IMR-90 (cell line): ENCODE data around the gene MBOAT1. TPM values are rescaled to one million over a fixed set of nuclear protein-coding genes. Genes with fewer than 3 reads are reported as not detected.

Experiments
- ATAC-seq: fragments of 200-7000 bp; cut with Tn5 transposase; 2 replicates; pipeline ENCODE4 v1.9.1; 2020; ENCODE audit warnings: low read depth, mild to moderate bottlenecking, moderate library complexity
- BruUV-seq: library from RNA; stranded (reverse); fragments of 400-500 nt; replicated peaks from 2 replicates; lab custom pipeline; 2021; lab: Mats Ljungman, UMichigan
- CTCF ChIA-PET: fragments of 300-600 bp; formaldehyde crosslinking; extraction: SDS; loops from one replicate; lab custom pipeline; 2021; ENCODE audit warnings: antibody characterized with exemption; lab: Yijun Ruan, JAX
- POLR2A ChIA-PET: fragments of 300-600 bp; sonication (Branson Sonifier 250); formaldehyde crosslinking; loops from one replicate; lab custom pipeline; 2022; ENCODE audit warnings: antibody characterized with exemption; ENCODE audit not compliant: unreplicated experiment; lab: Charles Lee
- DNase-seq: peaks from one replicate; pipeline ENCODE4 v3.0.0; 2013
- H2AFZ ChIP-seq: replicated peaks from 2 replicates; pipeline ENCODE3; 2013; ENCODE audit warnings: low read length, mild to moderate bottlenecking; ENCODE audit not compliant: poor library complexity
- H2AK5ac ChIP-seq: 2 replicates; pipeline ENCODE4 v1.6.1; 2013; ENCODE audit warnings: low read depth, low read length, inconsistent platforms
- H2AK9ac ChIP-seq: replicated peaks from 2 replicates; pipeline ENCODE3; 2013; ENCODE audit warnings: mild to moderate bottlenecking, low read depth, low read length, moderate library complexity; ENCODE audit not compliant: poor library complexity
- H2BK120ac ChIP-seq: 2 replicates; pipeline ENCODE4 v1.6.1; 2013; ENCODE audit warnings: low read depth, low read length, inconsistent platforms
- H2BK15ac ChIP-seq: 3 replicates; pipeline ENCODE4 v1.6.1; 2013; ENCODE audit warnings: low read depth, low read length, inconsistent platforms
- H2BK20ac ChIP-seq: 2 replicates; pipeline ENCODE4 v1.6.1; 2013; ENCODE audit warnings: low read depth, mild to moderate bottlenecking, inconsistent platforms, low read length, moderate library complexity
- H2BK5ac ChIP-seq: 2 replicates; pipeline ENCODE4 v1.6.1; 2013; ENCODE audit warnings: mild to moderate bottlenecking, low read depth, low read length, inconsistent platforms; ENCODE audit not compliant: poor library complexity, severe bottlenecking
- H3K14ac ChIP-seq: replicated peaks from 2 replicates; pipeline ENCODE4 v1.6.1; 2013; ENCODE audit warnings: low read depth, low read length, inconsistent platforms
- H3K18ac ChIP-seq: 2 replicates; pipeline ENCODE4 v1.6.1; 2013; ENCODE audit warnings: low read depth, low read length, control low read depth
- H3K23ac ChIP-seq: 2 replicates; pipeline ENCODE4 v1.6.1; 2013; ENCODE audit warnings: low read depth, low read length, inconsistent platforms
- H3K27ac ChIP-seq: 2 replicates; pipeline ENCODE4 v1.5.1; 2013; ENCODE audit warnings: mild to moderate bottlenecking, control low read depth, low read length; ENCODE audit not compliant: insufficient read depth
- H3K27me3 ChIP-seq: 2 replicates; pipeline ENCODE4 v1.6.1; 2013; ENCODE audit warnings: low read length; ENCODE audit not compliant: control insufficient read depth, insufficient read depth
- H3K36me3 ChIP-seq: 2 replicates; pipeline ENCODE4 v1.6.1; 2013; ENCODE audit warnings: low read length, mixed read lengths; ENCODE audit not compliant: control insufficient read depth, insufficient read depth
- H3K4ac ChIP-seq: 2 replicates; pipeline ENCODE4 v1.6.1; 2013; ENCODE audit warnings: low read depth, low read length, inconsistent platforms
- H3K4me1 ChIP-seq: 2 replicates; pipeline ENCODE4 v1.6.1; 2013; ENCODE audit warnings: low read length, mixed read lengths; ENCODE audit not compliant: control insufficient read depth, insufficient read depth
- H3K4me2 ChIP-seq: 2 replicates; pipeline ENCODE4 v1.6.1; 2013; ENCODE audit warnings: low read depth, mild to moderate bottlenecking, control low read depth, low read length, moderate library complexity
- H3K4me3 ChIP-seq: 2 replicates; pipeline ENCODE4 v1.5.1; 2013; ENCODE audit warnings: low read depth, mild to moderate bottlenecking, control low read depth, low read length, moderate library complexity; ENCODE audit not compliant: insufficient read depth
- H3K56ac ChIP-seq: 2 replicates; pipeline ENCODE4 v1.6.1; 2013; ENCODE audit warnings: low read length, inconsistent platforms; ENCODE audit not compliant: insufficient read depth; ENCODE audit errors: extremely low read depth
- H3K79me1 ChIP-seq, 2 experiments: 2 replicates each; pipeline ENCODE4 v1.6.1; 2013; ENCODE audit warnings: low read length in 2 of 2, inconsistent platforms in 1 of 2, low read depth in 1 of 2
- H3K9ac ChIP-seq: 2 replicates; pipeline ENCODE4 v1.6.1; 2013; ENCODE audit warnings: low read depth, low read length, control low read depth
- H3K9me1 ChIP-seq: 2 replicates; pipeline ENCODE4 v1.6.1; 2013; ENCODE audit warnings: low read length, inconsistent platforms; ENCODE audit not compliant: insufficient read depth
- H3K9me3 ChIP-seq: 2 replicates; pipeline ENCODE4 v1.6.1; 2013; ENCODE audit warnings: low read length; ENCODE audit not compliant: control insufficient read depth, insufficient read depth
- H4K20me1 ChIP-seq: 2 replicates; pipeline ENCODE4 v1.6.1; 2013; ENCODE audit warnings: low read length, inconsistent platforms; ENCODE audit not compliant: insufficient read depth
- H4K5ac ChIP-seq: 2 replicates; pipeline ENCODE4 v1.6.1; 2013; ENCODE audit warnings: mild to moderate bottlenecking, low read depth, low read length, control low read depth
- H4K8ac ChIP-seq, 2 experiments: 2 replicates each; pipeline ENCODE4 v1.6.1; 2013; ENCODE audit warnings: low read depth in 2 of 2, low read length in 2 of 2, control low read depth in 1 of 2, inconsistent platforms in 1 of 2
- H4K91ac ChIP-seq: 2 replicates; pipeline ENCODE4 v1.6.1; 2013; ENCODE audit warnings: low read depth, low read length, inconsistent platforms; ENCODE audit not compliant: insufficient read depth
- BHLHE40 ChIP-seq: fragments of 150-350 bp; IDR thresholded peaks from 2 replicates; pipeline ENCODE4 v1.6.1; 2016; ENCODE audit warnings: mild to moderate bottlenecking, low read depth, low read length
- CTCF ChIP-seq: conservative IDR thresholded peaks from 2 replicates; pipeline ENCODE4 v1.5.1; 2012; ENCODE audit warnings: mild to moderate bottlenecking, low read depth, low read length, improper control_type of control experiment
- MAZ ChIP-seq: IDR thresholded peaks from 2 replicates; pipeline ENCODE4 v1.6.1; 2012; ENCODE audit warnings: low read depth, mild to moderate bottlenecking, low read length, improper control_type of control experiment, moderate library complexity, borderline replicate concordance
- RFX5 ChIP-seq: IDR thresholded peaks from 2 replicates; pipeline ENCODE4 v1.8.0; 2012; ENCODE audit warnings: low read depth, mild to moderate bottlenecking, low read length, moderate library complexity
- WGBS, 2 experiments: methylation state at CpG; one replicate each; pipeline versions ENCODE4 v1.1.5 to v1.1.7; 2013; ENCODE audit warnings: missing lambda C conversion rate in 2 of 2; ENCODE audit not compliant: insufficient read length in 1 of 2; ENCODE audit errors: extremely low coverage in 2 of 2; 5-methylcytosine and 5-hydroxymethylcytosine counted together
- dilution Hi-C: fragments of 300-500 bp; cut with HindIII; formaldehyde crosslinking; loops from one replicate; pipeline ENCODE4 v1.14.3; 2018; ENCODE audit warnings: low sequenced_read_pairs; ENCODE audit not compliant: unreplicated experiment
- in situ Hi-C: fragments of 300-500 bp; cut with MboI; formaldehyde crosslinking; loops from 3 replicates; pipeline ENCODE4 v1.14.3; 2019; ENCODE audit warnings: low sequenced_read_pairs, inconsistent platforms, mixed read lengths
- intact Hi-C: fragments of 100-400 bp; cut with micrococcal nuclease; formaldehyde crosslinking; loops from 2 replicates; pipeline ENCODE4 v1.10.0; 2022
- polyA plus RNA-seq, 3 experiments: library from polyadenylated mRNA; depleted of rRNA; stranded (reverse); fragments of >200 nt; gene quantifications; 2 replicates each; pipeline ENCODE4 v1.2.3, GENCODE V29; 2012; ENCODE audit warnings: low replicate concordance in 1 of 3
- total RNA-seq: library from RNA; depleted of rRNA; stranded (reverse); fragments of >200 nt; gene quantifications from 2 replicates; pipeline ENCODE4 v1.2.3, GENCODE V29; 2012

Gene MBOAT1
- total and polyA plus RNA-seq, 2 of the 4 experiments (the other 2 are of a cell fraction), result 1.6 to 4.7 TPM

GRCh38 chr6:20156824-20157223 lies 55.4 kb downstream of the MBOAT1 start:
- intact Hi-C loops (no loop called here), in situ Hi-C loops (no loop called here), dilution Hi-C loops (no loop called here)
- no peak overlapping the region for H4K91ac ChIP-seq
- H3K9me1 ChIP-seq, result peaks cover 3% of the 10 kb centered on the region; the same call in 1 of the 2 replicates
- WGBS, 2 experiments, result no CpG with 5 or more reads among the region's 2 CpGs
- H3K9me3 ChIP-seq, result no peaks in the 10 kb centered on the region
- no peak overlapping the region for H2BK5ac ChIP-seq
- H3K4me3 ChIP-seq, result no peak overlapping the region
- H3K4me2 ChIP-seq, result no peak overlapping the region
- no peak overlapping the region for H4K5ac ChIP-seq
- no peaks in the 10 kb centered on the region for H3K27me3 ChIP-seq
- no peak overlapping the region for H2BK120ac ChIP-seq
- H4K8ac ChIP-seq, result no peak overlapping the region
- no peak overlapping the region for H3K56ac ChIP-seq
- TF ChIP-seq CTCF (no peak), BHLHE40 (no peak), RFX5 (no peak), MAZ (no peak)
- ATAC-seq (no peak), DNase-seq (no peak)
- H2BK20ac ChIP-seq, result no peak overlapping the region
- H3K14ac ChIP-seq, result no peak overlapping the region
- ChIA-PET POLR2A (no interaction called here), CTCF (interaction anchor here (0.7 kb wide), 1 partner anchor 19 kb away, joined by 4 read pairs; no protein-coding TSS in a partner anchor)
- no peak overlapping the region for H2BK15ac ChIP-seq
- no peak overlapping the region for H2AK5ac ChIP-seq
- H3K4ac ChIP-seq, result no peak overlapping the region
- no peaks in the 10 kb centered on the region for H4K20me1 ChIP-seq
- no peaks in the 10 kb centered on the region for H3K36me3 ChIP-seq
- peaks cover 1% of the 10 kb centered on the region for H3K4me1 ChIP-seq
- no peak overlapping the region for H2AK9ac ChIP-seq
- no TSS peak for BruUV-seq
- H2AFZ ChIP-seq, result no peak overlapping the region
- no peak overlapping the region for H3K23ac ChIP-seq
- H3K18ac ChIP-seq, result no peak overlapping the region
- no peak overlapping the region for H3K27ac ChIP-seq
- H3K9ac ChIP-seq, result no peak overlapping the region
- H3K79me1 ChIP-seq, result peaks cover 0 to 4% of the 10 kb centered on the region in 2 experiments; a peak in 2 of 4 replicates
